ENCODE results near the gene UGT2B7. TPM values are rescaled to one million over a fixed set of nuclear protein-coding genes. Genes with fewer than 3 reads are reported as not detected.

UGT2B7 gene
- total RNA-seq, 2 experiments from 2014 or later, result not detected

DNA sequence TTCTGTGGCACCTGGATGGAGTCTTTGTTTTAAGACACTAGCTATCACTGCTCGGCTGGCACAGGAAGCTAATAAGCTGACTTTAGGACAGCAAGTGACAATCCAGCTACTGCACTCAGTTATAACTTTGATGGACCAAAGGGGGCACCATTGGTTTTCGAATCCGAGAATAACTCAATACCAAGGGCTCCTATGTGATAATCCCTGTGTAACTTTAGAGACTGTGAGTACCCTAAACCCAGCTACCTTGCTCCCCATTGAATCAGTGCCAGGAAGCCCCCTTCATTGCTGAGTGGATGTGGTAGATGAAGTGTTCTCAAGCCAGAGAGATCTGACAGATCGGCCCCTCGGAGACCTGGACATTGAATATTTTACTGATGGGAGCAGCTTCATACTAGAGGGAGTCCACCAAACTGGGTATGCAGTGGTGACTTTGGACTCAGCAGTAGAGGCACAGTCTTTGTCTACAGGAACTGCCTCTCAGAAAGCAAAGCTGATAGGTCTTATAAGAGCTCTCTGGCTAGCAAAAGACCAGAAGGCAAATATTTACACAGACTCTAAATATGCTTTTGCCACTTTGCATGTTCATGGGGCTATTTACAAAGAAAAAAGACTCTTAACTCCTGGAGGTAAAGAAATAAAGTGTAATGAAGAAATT, 35.5 kb upstream of the UGT2B7 start:
- H3K9me3 Mint-ChIP-seq (ENCODE audit: low read depth), result no peaks in the 10 kb centered on the region
- intact Hi-C loops (cut with DNase I, micrococcal nuclease), result no loop called here
- no peak overlapping the region for H3K4me3 Mint-ChIP-seq
- H3K4me1 Mint-ChIP-seq, result no peaks in the 10 kb centered on the region
- H3K36me3 Mint-ChIP-seq (ENCODE audit: low read depth), result no peaks in the 10 kb centered on the region
- no peak overlapping the region for H3K27ac Mint-ChIP-seq
- ChIA-PET POLR2A (no interaction called here), CTCF (no interaction called here)
- ATAC-seq (no peak), DNase-seq (no peak)
- no peaks in the 10 kb centered on the region for H3K27me3 Mint-ChIP-seq

DNA sequence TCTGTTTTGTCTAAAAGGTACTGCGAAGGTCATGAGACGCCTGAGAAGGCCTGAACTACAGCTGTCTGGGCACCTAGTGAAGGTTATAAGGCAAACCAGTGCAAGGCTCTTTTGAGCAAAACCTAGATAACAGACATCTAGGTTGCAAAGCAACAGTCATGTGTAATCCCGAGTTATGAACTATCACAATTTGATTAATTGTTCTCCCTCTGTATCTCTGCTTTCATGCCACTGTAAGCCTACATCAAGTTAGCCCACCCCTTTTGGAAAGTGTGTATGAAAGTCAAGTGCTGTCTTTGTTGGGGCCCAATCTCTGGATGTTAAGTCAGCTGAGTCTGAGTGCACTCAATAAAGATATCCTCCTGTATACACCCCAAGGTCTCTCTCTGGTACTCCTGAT, 31.9 kb upstream of the UGT2B7 start:
- POLR2A ChIA-PET, result no interaction called here
- Mint-ChIP-seq H3K36me3 (ENCODE audit: low read depth) (no peaks in the 10 kb centered on the region), H3K4me1 (no peaks in the 10 kb centered on the region), H3K4me3 (no peak overlapping the region), H3K27me3 (no peaks in the 10 kb centered on the region), H3K27ac (no peak overlapping the region), H3K9me3 (ENCODE audit: low read depth) (no peaks in the 10 kb centered on the region)
- DNase-seq (no peak), ATAC-seq (no peak)
- CTCF ChIA-PET, result no interaction called here
- intact Hi-C loops (cut with DNase I, micrococcal nuclease), result no loop called here

- no peaks in the 10 kb centered on the region for H3K9me3 Mint-ChIP-seq (ENCODE audit: low read depth)
- ChIA-PET POLR2A (no interaction called here), CTCF (no interaction called here)
- intact Hi-C loops (cut with DNase I, micrococcal nuclease), result no loop called here
- H3K36me3 Mint-ChIP-seq (ENCODE audit: low read depth), result no peaks in the 10 kb centered on the region
- H3K27me3 Mint-ChIP-seq, result no peaks in the 10 kb centered on the region
- no peak overlapping the region for H3K4me3 Mint-ChIP-seq
- DNase-seq (no peak), ATAC-seq (no peak)
- H3K27ac Mint-ChIP-seq, result no peak overlapping the region
- H3K4me1 Mint-ChIP-seq, result no peaks in the 10 kb centered on the region
Measured at GRCh38 chr4:69066945-69067344, 29.3 kb upstream of the UGT2B7 start.

GRCh38 chr4:69069085-69069484, 27.2 kb upstream of the UGT2B7 start:
- intact Hi-C loops (cut with DNase I, micrococcal nuclease), result no loop called here

DNA sequence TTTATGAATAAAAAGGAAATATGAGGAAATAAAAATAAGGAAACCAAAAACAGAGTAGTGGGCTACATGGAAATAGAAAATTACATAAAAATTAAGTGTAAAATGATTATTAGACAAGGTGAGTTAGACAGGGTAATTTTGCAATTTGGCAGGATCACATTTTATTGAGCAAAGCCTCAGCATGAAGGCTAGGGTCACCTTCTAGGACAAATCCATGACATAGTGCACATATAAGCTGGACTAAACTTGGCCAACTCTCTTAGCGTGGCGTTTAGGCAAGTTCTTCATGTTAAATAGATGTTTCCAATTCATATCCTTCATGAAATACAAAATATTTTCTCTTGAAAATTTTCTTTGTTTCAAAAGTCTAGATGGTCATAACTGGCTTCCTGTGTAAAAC, 25.7 kb upstream of the UGT2B7 start:
- POLR2A ChIA-PET, result no interaction called here
- no peak overlapping the region for H3K27ac Mint-ChIP-seq
- no peaks in the 10 kb centered on the region for H3K4me1 Mint-ChIP-seq
- ATAC-seq (no peak), DNase-seq (no peak)
- intact Hi-C loops (cut with DNase I, micrococcal nuclease), result no loop called here
- no peaks in the 10 kb centered on the region for H3K36me3 Mint-ChIP-seq (ENCODE audit: low read depth)
- H3K4me3 Mint-ChIP-seq, result no peak overlapping the region
- no peaks in the 10 kb centered on the region for H3K27me3 Mint-ChIP-seq
- CTCF ChIA-PET, result interaction anchor here (0.5 to 0.6 kb wide), 2 partner anchors 49 to 343 kb away, joined by 3 read pairs; no protein-coding TSS in a partner anchor
- no peaks in the 10 kb centered on the region for H3K9me3 Mint-ChIP-seq (ENCODE audit: low read depth)

More at GRCh38 chr4:69069085-69069484, 27.2 kb upstream of the UGT2B7 start:
- DNase-seq (no peak), ATAC-seq (no peak)
- H3K9me3 Mint-ChIP-seq (ENCODE audit: low read depth), result no peaks in the 10 kb centered on the region
- H3K27ac Mint-ChIP-seq, result no peak overlapping the region
- no peaks in the 10 kb centered on the region for H3K27me3 Mint-ChIP-seq
- ChIA-PET CTCF (no interaction called here), POLR2A (no interaction called here)
- no peak overlapping the region for H3K4me3 Mint-ChIP-seq
- no peaks in the 10 kb centered on the region for H3K4me1 Mint-ChIP-seq
- no peaks in the 10 kb centered on the region for H3K36me3 Mint-ChIP-seq (ENCODE audit: low read depth)

- ChIA-PET POLR2A (no interaction called here), CTCF (interaction anchor here (0.6 kb wide), 1 partner anchor 49 kb away, joined by 3 read pairs; no protein-coding TSS in a partner anchor)
Measured at GRCh38 chr4:69071286-69071685, 25.0 kb upstream of the UGT2B7 start.

DNA sequence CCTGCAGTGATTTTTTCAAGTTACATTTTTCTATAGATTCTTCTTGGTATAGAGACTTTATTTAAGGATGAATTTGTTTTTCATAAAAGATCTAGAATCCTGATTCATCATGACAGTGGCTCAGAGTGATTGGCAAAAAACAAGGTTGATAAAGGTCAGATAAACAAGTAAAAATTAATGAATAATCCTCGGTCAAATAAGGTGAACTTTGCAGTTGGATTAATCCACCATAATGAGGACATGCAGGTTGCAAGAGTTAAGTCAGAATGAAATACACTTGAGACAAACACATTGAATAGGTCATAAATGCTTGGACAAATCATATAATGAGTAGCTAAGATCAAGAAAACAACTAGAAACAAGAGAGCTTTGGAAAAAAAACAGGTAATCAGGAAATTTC, 22.9 kb upstream of the UGT2B7 start:
- Mint-ChIP-seq H3K9me3 (ENCODE audit: low read depth) (no peaks in the 10 kb centered on the region), H3K27ac (no peak overlapping the region), H3K4me3 (no peak overlapping the region), H3K36me3 (ENCODE audit: low read depth) (no peaks in the 10 kb centered on the region), H3K4me1 (no peaks in the 10 kb centered on the region), H3K27me3 (no peaks in the 10 kb centered on the region)
- intact Hi-C loops (cut with DNase I, micrococcal nuclease), result no loop called here
- CTCF ChIA-PET, result no interaction called here
- DNase-seq (no peak), ATAC-seq (no peak)
- POLR2A ChIA-PET, result no interaction called here

More at GRCh38 chr4:69071286-69071685, 25.0 kb upstream of the UGT2B7 start:
- Mint-ChIP-seq H3K36me3 (ENCODE audit: low read depth) (no peaks in the 10 kb centered on the region), H3K9me3 (ENCODE audit: low read depth) (no peaks in the 10 kb centered on the region), H3K4me3 (no peak overlapping the region), H3K27me3 (no peaks in the 10 kb centered on the region), H3K27ac (no peak overlapping the region), H3K4me1 (no peaks in the 10 kb centered on the region)
- DNase-seq (no peak), ATAC-seq (no peak)
- intact Hi-C loops (cut with DNase I, micrococcal nuclease), result no loop called here

GRCh38 chr4:69075061-69075792, 21.0 kb upstream of the UGT2B7 start:
- CTCF ChIA-PET, result no interaction called here
- intact Hi-C loops (cut with DNase I, micrococcal nuclease), result no loop called here

DNA sequence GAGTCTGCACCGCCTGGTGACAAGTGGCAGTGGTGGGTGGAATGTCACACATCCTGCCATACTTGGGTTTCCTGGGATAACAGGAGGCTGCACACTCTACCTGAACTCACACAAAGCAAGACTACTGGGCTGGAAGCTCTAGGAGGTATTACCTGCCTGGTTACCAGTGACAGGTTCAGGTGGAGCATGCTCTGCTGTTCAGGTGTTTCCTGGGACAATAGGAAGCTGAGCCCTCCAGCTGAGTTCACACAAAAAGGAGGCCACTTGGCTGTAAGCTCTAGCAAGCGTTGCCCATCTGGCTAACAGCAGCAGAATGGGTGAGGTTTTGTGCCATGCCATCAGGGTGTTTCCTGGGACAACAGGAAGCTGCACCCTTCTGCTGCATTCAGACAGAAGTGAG, 17.4 kb upstream of the UGT2B7 start:
- H3K27ac Mint-ChIP-seq, result no peak overlapping the region
- ChIA-PET POLR2A (no interaction called here), CTCF (no interaction called here)
- no peaks in the 10 kb centered on the region for H3K9me3 Mint-ChIP-seq (ENCODE audit: low read depth)
- H3K4me3 Mint-ChIP-seq, result no peak overlapping the region
- DNase-seq (no peak), ATAC-seq (no peak)
- no peaks in the 10 kb centered on the region for H3K4me1 Mint-ChIP-seq
- no peaks in the 10 kb centered on the region for H3K36me3 Mint-ChIP-seq (ENCODE audit: low read depth)
- intact Hi-C loops (cut with DNase I, micrococcal nuclease), result no loop called here
- H3K27me3 Mint-ChIP-seq, result no peaks in the 10 kb centered on the region

More at GRCh38 chr4:69075061-69075792, 21.0 kb upstream of the UGT2B7 start:
- Mint-ChIP-seq H3K4me3 (no peak overlapping the region), H3K36me3 (ENCODE audit: low read depth) (no peaks in the 10 kb centered on the region), H3K27me3 (no peaks in the 10 kb centered on the region), H3K27ac (no peak overlapping the region), H3K4me1 (no peaks in the 10 kb centered on the region), H3K9me3 (ENCODE audit: low read depth) (no peaks in the 10 kb centered on the region)
- ATAC-seq, result no peak
- no peak for DNase-seq
- POLR2A ChIA-PET, result no interaction called here

DNA sequence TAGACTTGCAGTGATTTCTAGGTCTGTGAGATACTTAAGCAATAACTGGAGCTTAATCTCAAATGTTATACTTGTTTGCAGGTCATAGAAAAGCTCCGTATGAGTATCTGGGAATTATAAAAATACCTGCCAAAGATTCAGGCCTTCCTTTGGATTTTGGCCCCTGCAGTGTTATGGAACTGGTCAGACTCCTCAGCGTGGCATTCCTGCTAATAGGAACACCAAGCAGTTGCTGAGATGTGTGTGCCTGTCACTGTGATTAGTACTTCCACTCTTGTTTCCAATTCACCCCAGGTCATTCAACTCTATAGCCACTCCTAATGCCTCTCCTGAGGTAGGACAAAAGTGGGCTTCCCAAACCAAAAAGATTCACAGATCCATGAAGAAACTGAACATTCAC, 7.8 kb upstream of the UGT2B7 start:
- Mint-ChIP-seq H3K36me3 (ENCODE audit: low read depth) (no peaks in the 10 kb centered on the region), H3K4me1 (no peaks in the 10 kb centered on the region), H3K9me3 (ENCODE audit: low read depth) (peaks cover 2% of the 10 kb centered on the region), H3K27me3 (peaks cover 2% of the 10 kb centered on the region), H3K4me3 (no peak overlapping the region), H3K27ac (no peak overlapping the region)
- DNase-seq, result no peak
- CTCF ChIA-PET, result no interaction called here
- intact Hi-C loops (cut with DNase I, micrococcal nuclease), result no loop called here
- POLR2A ChIA-PET, result no interaction called here
- ATAC-seq, result no peak

DNA sequence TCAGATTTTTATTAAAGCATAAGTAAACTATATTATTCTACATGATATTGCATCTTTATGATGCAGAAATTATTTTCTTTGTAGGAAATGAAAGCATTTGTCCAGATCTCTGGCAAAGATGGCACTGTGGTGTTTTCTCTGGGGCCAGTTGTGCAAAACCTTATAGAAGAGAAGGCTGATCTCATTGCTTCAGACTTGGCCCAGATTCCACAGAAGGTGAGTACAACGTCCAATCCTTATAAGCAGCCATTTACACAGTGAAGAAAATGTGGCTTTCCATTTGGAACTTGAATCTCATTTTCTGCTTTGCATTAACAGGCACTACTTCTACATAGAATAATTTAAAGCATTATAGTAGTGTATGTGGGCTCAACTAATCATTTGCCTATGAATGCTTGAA, 6.9 kb upstream of the UGT2B7 start:
- Mint-ChIP-seq H3K27ac (no peak overlapping the region), H3K4me3 (no peak overlapping the region), H3K4me1 (no peaks in the 10 kb centered on the region), H3K9me3 (ENCODE audit: low read depth) (peaks cover 2% of the 10 kb centered on the region), H3K27me3 (peaks cover 2% of the 10 kb centered on the region), H3K36me3 (ENCODE audit: low read depth) (no peaks in the 10 kb centered on the region)
- POLR2A ChIA-PET, result no interaction called here
- intact Hi-C loops (cut with DNase I, micrococcal nuclease), result no loop called here
- ATAC-seq (no peak), DNase-seq (no peak)
- CTCF ChIA-PET, result no interaction called here

- H3K27ac Mint-ChIP-seq, result no peak overlapping the region
- H3K9me3 Mint-ChIP-seq (ENCODE audit: low read depth), result peaks cover 2% of the 10 kb centered on the region
- ATAC-seq (no peak), DNase-seq (no peak)
- no peaks in the 10 kb centered on the region for H3K36me3 Mint-ChIP-seq (ENCODE audit: low read depth)
- H3K27me3 Mint-ChIP-seq, result no peaks in the 10 kb centered on the region
- H3K4me3 Mint-ChIP-seq, result no peak overlapping the region
- ChIA-PET POLR2A (no interaction called here), CTCF (no interaction called here)
- intact Hi-C loops (cut with DNase I, micrococcal nuclease), result no loop called here
- no peaks in the 10 kb centered on the region for H3K4me1 Mint-ChIP-seq
Measured at GRCh38 chr4:69092190-69092589, 4.1 kb upstream of the UGT2B7 start.
